Colonic mucosa (tissue), 4 donors: ENCODE data around the gene TATDN2. TPM values are rescaled to one million over a fixed set of nuclear protein-coding genes. Genes with fewer than 3 reads are reported as not detected.

Experiments used
- DNase-seq: peaks from one replicate; pipeline ENCODE4 v3.0.0-alpha.2; 2020
- H3K27ac ChIP-seq: fragments of 200-600 bp; one replicate; pipeline ENCODE4 v1.8.0; 2021
- H3K27me3 ChIP-seq: fragments of 200-600 bp; one replicate; pipeline ENCODE4 v1.8.0; 2021
- H3K36me3 ChIP-seq: fragments of 200-600 bp; one replicate; pipeline ENCODE4 v1.8.0; 2021
- H3K4me1 ChIP-seq: fragments of 200-600 bp; one replicate; pipeline ENCODE4 v1.8.0; 2021; ENCODE audit warnings: mild to moderate bottlenecking
- H3K4me3 ChIP-seq: fragments of 200-600 bp; one replicate; pipeline ENCODE4 v1.8.0; 2021
- H3K9ac ChIP-seq, 2 donors: one replicate each; pipeline ENCODE4 v1.7.0; 2013; ENCODE audit warnings: control low read depth in 2 of 2, low read depth in 2 of 2, low read length in 2 of 2
- H3K9me3 ChIP-seq: fragments of 200-600 bp; one replicate; pipeline ENCODE4 v1.8.0; 2021
- CTCF ChIP-seq: fragments of 200-600 bp; IDR thresholded peaks from one replicate; pipeline ENCODE4 v1.8.0; 2022; ENCODE audit warnings: antibody characterized with exemption, mild to moderate bottlenecking
- intact Hi-C: fragments of 100-400 bp; cut with DNase I; formaldehyde crosslinking; loops from one replicate; pipeline ENCODE4 v1.14.1; 2022
- total RNA-seq, 2 donors: library from RNA; stranded (reverse); fragmentation: NEBNext Ultra II Directional in 1 of 2; extraction: Animal tissue kit (Norgen Biotek cat#: 25700) in 1 of 2; gene quantifications; one replicate each; pipeline ENCODE4 v1.2.1, GENCODE V29; 2021
- donor health status: healthy.
- donor health status: DM: no; HTN: no; CAD: no.
- donor health status: DM: no; HTN: no; CAD: no.

TATDN2 gene
- total RNA-seq, 2 donors from 2014 or later, result 28.9 to 35.3 TPM

GRCh38 chr3:10285272-10286132 is 37.2 kb downstream of the TATDN2 start:
- no peak overlapping the region for H3K27ac ChIP-seq
- no peak overlapping the region for H3K4me3 ChIP-seq
- H3K27me3 ChIP-seq, result no peaks in the 10 kb centered on the region
- DNase-seq, result no peak
- H3K4me1 ChIP-seq, result no peaks in the 10 kb centered on the region
- no peaks in the 10 kb centered on the region for H3K36me3 ChIP-seq
- no peaks in the 10 kb centered on the region for H3K9me3 ChIP-seq
- H3K9ac ChIP-seq, result no peak overlapping the region
- TF ChIP-seq CTCF, result no peak
- intact Hi-C loops, result no loop called here

GRCh38 chr3:10286133-10286524 is 37.9 kb downstream of the TATDN2 start:
- Histone ChIP-seq H3K4me3 (no peak overlapping the region), H3K9ac (no peak overlapping the region), H3K27ac (no peak overlapping the region), H3K4me1 (no peaks in the 10 kb centered on the region), H3K9me3 (no peaks in the 10 kb centered on the region), H3K27me3 (no peaks in the 10 kb centered on the region), H3K36me3 (no peaks in the 10 kb centered on the region)
- TF ChIP-seq CTCF, result no peak
- intact Hi-C loops, result no loop called here
- DNase-seq, result no peak

GRCh38 chr3:10286596-10287295 is 38.5 kb downstream of the TATDN2 start:
- H3K27me3 ChIP-seq, result no peaks in the 10 kb centered on the region
- H3K36me3 ChIP-seq, result no peaks in the 10 kb centered on the region
- DNase-seq, result no peak
- TF ChIP-seq CTCF, result no peak
- no peak overlapping the region for H3K9ac ChIP-seq
- H3K4me1 ChIP-seq, result no peaks in the 10 kb centered on the region
- no peak overlapping the region for H3K4me3 ChIP-seq
- H3K27ac ChIP-seq, result no peak overlapping the region
- intact Hi-C loops, result no loop called here
- no peaks in the 10 kb centered on the region for H3K9me3 ChIP-seq

- H3K27ac ChIP-seq, result no peak overlapping the region
- no peaks in the 10 kb centered on the region for H3K36me3 ChIP-seq
- H3K9me3 ChIP-seq, result no peaks in the 10 kb centered on the region
- no peaks in the 10 kb centered on the region for H3K4me1 ChIP-seq
- intact Hi-C loops, result no loop called here
- no peak for TF ChIP-seq CTCF
- no peak overlapping the region for H3K9ac ChIP-seq
- no peaks in the 10 kb centered on the region for H3K27me3 ChIP-seq
- H3K4me3 ChIP-seq, result no peak overlapping the region
- DNase-seq, result no peak
These were observed 39.8 kb downstream of the TATDN2 start for GRCh38 chr3:10287936-10288574.

- TF ChIP-seq CTCF, result no peak
- no peaks in the 10 kb centered on the region for H3K27me3 ChIP-seq
- H3K36me3 ChIP-seq, result no peaks in the 10 kb centered on the region
- no peaks in the 10 kb centered on the region for H3K4me1 ChIP-seq
- no peaks in the 10 kb centered on the region for H3K9me3 ChIP-seq
- intact Hi-C loops, result no loop called here
- H3K27ac ChIP-seq, result no peak overlapping the region
- H3K9ac ChIP-seq, result no peak overlapping the region
- DNase-seq, result no peak
- H3K4me3 ChIP-seq, result no peak overlapping the region
These were observed 40.3 kb downstream of the TATDN2 start for GRCh38 chr3:10288575-10288960.
